ENCODE results near the gene KRT73.

GRCh38 chr12:52580496-52580895 lies 37.9 kb downstream of the KRT73 start:
- TF ChIP-seq CTCF (IDR thresholded peaks at IDR 0.05) (no peak), POLR2A (IDR thresholded peaks at IDR 0.05) (no peak)
